SU-DHL-6 (cell line): ENCODE data around the gene LRP3.
"Not testable (repeated sequence)": the region's sequence is repeated elsewhere in the genome, so short reads cannot be mapped to it uniquely, and the experiment has no call there.

ENCODE experiments used
- H2AFZ ChIP-seq: fragments of 200-600 bp; sonication (generic); 2 replicates; pipeline ENCODE4 v1.6.1; 2014; ENCODE audit warnings: low read depth, mild to moderate bottlenecking, moderate library complexity, mixed read lengths, antibody characterized with exemption, low read length; ENCODE audit not compliant: severe bottlenecking
- H3F3A ChIP-seq: fragments of 200-600 bp; shearing (Covaris generic); 2 replicates; pipeline ENCODE4 v1.6.0; 2016; ENCODE audit warnings: antibody characterized with exemption, mild to moderate bottlenecking; ENCODE audit not compliant: insufficient read depth
- H3K27ac ChIP-seq: fragments of 200-600 bp; sonication (generic); 2 replicates; pipeline ENCODE4 v1.5.1; 2016; ENCODE audit warnings: low read depth, mild to moderate bottlenecking, low read length, moderate library complexity, mixed read lengths
- H3K27me3 ChIP-seq: fragments of 200-600 bp; sonication (generic), shearing (Covaris generic); 2 replicates; pipeline ENCODE4 v1.6.0; 2014; ENCODE audit warnings: mild to moderate bottlenecking, low read length
- H3K36me3 ChIP-seq: fragments of 200-600 bp; sonication (generic); 2 replicates; pipeline ENCODE4 v1.6.1; 2014; ENCODE audit warnings: mild to moderate bottlenecking, low read length, mixed read lengths
- H3K4me2 ChIP-seq: fragments of 300-600, 200-600 bp; shearing (Covaris generic), sonication (generic); 2 replicates; pipeline ENCODE4 v1.6.0; 2014; ENCODE audit warnings: low read length, low read depth, mild to moderate bottlenecking; ENCODE audit not compliant: poor library complexity, severe bottlenecking
- H3K4me3 ChIP-seq: fragments of 200-600 bp; sonication (generic); 2 replicates; pipeline ENCODE4 v1.5.1; 2014; ENCODE audit warnings: antibody characterized with exemption, low read length, mild to moderate bottlenecking, mixed read lengths; ENCODE audit not compliant: insufficient read depth, poor library complexity, severe bottlenecking
- H3K79me2 ChIP-seq: fragments of 200-600 bp; sonication (generic); 2 replicates; pipeline ENCODE4 v1.6.1; 2014; ENCODE audit warnings: mild to moderate bottlenecking, low read length, moderate library complexity; ENCODE audit not compliant: insufficient read depth
- H3K9ac ChIP-seq: fragments of 200-600 bp; sonication (generic); 2 replicates; pipeline ENCODE4 v1.7.0; 2014; ENCODE audit warnings: mild to moderate bottlenecking, low read length
- H3K9me2 ChIP-seq: fragments of 200-600 bp; sonication (generic); replicated peaks from 2 replicates; pipeline ENCODE4 v1.6.1; 2014; ENCODE audit warnings: low read length; ENCODE audit not compliant: insufficient read depth
- H3K9me3 ChIP-seq: fragments of 200-600 bp; sonication (generic); 2 replicates; pipeline ENCODE4 v1.6.1; 2014; ENCODE audit warnings: low read length, mixed read lengths; ENCODE audit not compliant: insufficient read depth
- H4K20me1 ChIP-seq: fragments of 200-600 bp; sonication (generic); 2 replicates; pipeline ENCODE4 v1.6.1; 2014; ENCODE audit warnings: low read depth, mild to moderate bottlenecking, antibody characterized with exemption, low read length, moderate library complexity, mixed read lengths
- EZH2phosphoT487 ChIP-seq: fragments of 200-600 bp; sonication (generic), shearing (Covaris generic); conservative IDR thresholded peaks from 2 replicates; pipeline ENCODE4 v1.6.1; 2018; ENCODE audit warnings: mild to moderate bottlenecking, antibody characterized with exemption, low read length, moderate library complexity, mixed read lengths
- TF ChIP-seq, protein P1 (sequence below): fragments of 200-600 bp; sonication (generic); IDR thresholded peaks from one replicate; pipeline ENCODE4 v1.5.1; 2017; ENCODE audit warnings: antibody characterized with exemption, mild to moderate bottlenecking, low read length, moderate library complexity; ENCODE audit not compliant: insufficient read depth, poor library complexity, severe bottlenecking

LRP3 gene

DNA sequence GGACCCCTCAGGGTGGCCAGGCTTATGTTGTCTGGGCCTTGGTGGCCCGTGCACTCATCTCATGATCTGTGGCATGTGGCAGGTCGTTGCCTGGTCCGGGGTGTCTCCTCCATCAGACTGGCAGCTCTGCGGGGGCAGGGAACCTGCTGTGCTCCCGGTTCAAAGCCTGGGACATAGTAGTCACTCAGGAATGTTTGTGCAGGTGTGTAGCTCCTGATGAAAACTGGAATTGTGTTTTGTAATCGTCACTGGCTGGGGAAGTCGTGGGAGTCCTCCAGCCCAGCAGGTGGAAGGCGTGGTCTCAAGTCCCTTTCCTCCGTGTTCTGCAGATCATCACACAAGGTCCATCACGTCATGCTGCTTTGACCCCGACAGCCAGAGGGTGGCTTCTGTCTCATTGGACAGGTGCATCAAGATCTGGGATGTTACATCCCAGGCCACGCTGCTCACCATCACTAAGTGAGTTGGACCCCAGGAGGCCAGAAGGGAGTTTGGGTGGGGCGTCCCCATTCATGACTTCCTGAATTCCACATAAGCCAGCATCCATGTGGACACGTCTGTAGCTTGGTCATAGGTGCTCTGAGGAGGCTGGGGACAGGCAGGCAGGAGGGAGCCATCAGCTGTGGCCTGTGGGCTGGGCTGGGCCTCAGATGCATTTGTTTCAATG is 43.1 kb upstream of the LRP3 start:
- no peaks in the 10 kb centered on the region for H3K79me2 ChIP-seq
- no peaks in the 10 kb centered on the region for H3K27me3 ChIP-seq
- no peak overlapping the region for H3K27ac ChIP-seq
- no peaks in the 10 kb centered on the region for H3K36me3 ChIP-seq
- no peak overlapping the region for H2AFZ ChIP-seq
- H4K20me1 ChIP-seq = no peaks in the 10 kb centered on the region
- no peaks in the 10 kb centered on the region for H3F3A ChIP-seq
- H3K9me3 ChIP-seq = no peaks in the 10 kb centered on the region
- H3K4me3 ChIP-seq = no peak overlapping the region
- TF ChIP-seq, protein P1, sequence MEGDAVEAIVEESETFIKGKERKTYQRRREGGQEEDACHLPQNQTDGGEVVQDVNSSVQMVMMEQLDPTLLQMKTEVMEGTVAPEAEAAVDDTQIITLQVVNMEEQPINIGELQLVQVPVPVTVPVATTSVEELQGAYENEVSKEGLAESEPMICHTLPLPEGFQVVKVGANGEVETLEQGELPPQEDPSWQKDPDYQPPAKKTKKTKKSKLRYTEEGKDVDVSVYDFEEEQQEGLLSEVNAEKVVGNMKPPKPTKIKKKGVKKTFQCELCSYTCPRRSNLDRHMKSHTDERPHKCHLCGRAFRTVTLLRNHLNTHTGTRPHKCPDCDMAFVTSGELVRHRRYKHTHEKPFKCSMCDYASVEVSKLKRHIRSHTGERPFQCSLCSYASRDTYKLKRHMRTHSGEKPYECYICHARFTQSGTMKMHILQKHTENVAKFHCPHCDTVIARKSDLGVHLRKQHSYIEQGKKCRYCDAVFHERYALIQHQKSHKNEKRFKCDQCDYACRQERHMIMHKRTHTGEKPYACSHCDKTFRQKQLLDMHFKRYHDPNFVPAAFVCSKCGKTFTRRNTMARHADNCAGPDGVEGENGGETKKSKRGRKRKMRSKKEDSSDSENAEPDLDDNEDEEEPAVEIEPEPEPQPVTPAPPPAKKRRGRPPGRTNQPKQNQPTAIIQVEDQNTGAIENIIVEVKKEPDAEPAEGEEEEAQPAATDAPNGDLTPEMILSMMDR = no peak
- no peak for TF ChIP-seq EZH2phosphoT487
- H3K9me2 ChIP-seq = no peaks in the 10 kb centered on the region
- H3K4me2 ChIP-seq = no peak overlapping the region
- no peak overlapping the region for H3K9ac ChIP-seq

DNA sequence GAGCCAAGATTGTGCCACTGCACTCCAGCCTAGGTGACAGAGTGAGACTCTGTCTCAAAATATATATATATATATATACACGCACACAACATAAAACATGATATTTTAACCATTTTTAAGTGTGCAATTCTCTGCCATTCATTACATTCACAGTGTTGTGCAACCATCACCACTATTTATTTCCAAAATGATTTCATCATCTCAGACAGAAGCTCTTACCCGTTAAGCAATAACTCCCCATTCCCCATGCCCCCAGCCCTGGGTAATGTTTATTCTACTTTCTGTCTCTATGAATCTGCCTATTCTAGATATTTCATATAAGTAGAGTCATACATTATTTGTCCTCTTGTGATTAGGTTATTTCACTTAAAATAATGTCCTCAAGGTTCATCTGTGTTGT is 42.0 kb upstream of the LRP3 start:
- Histone ChIP-seq H3K9me3 (no peaks in the 10 kb centered on the region), H3K27ac (no peak overlapping the region), H3K4me3 (no peak overlapping the region), H4K20me1 (no peaks in the 10 kb centered on the region), H3K9ac (no peak overlapping the region), H3K27me3 (no peaks in the 10 kb centered on the region), H3K79me2 (no peaks in the 10 kb centered on the region), H3K9me2 (no peaks in the 10 kb centered on the region), H3K4me2 (no peak overlapping the region), H3F3A (no peaks in the 10 kb centered on the region), H3K36me3 (no peaks in the 10 kb centered on the region), H2AFZ (no peak overlapping the region)
- no peak for TF ChIP-seq EZH2phosphoT487
- TF ChIP-seq, protein P1 = no peak

DNA sequence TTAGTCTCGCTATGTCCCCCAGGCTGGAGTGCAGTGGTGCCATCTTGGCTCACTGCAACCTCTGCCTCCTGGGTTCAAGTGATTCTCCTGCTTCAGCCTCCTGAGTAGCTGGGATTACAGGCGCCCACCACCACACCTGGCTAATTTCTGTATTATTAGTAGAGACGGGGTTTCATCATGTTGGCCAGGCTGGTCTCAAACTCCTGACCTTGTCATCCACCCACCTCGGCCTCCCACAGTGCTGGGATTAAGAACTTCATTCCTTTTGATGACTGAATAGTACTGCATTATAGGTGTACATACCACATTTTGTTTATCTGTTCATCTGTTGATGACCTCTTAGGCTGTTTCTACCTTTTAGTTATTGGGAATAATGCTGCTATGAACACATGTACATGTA is 41.5 kb upstream of the LRP3 start:
- not testable (repeated sequence) for H3K27me3 ChIP-seq, H3K9me3 ChIP-seq, H4K20me1 ChIP-seq, H3K36me3 ChIP-seq, H3K9ac ChIP-seq, H3K4me3 ChIP-seq, H2AFZ ChIP-seq, H3K27ac ChIP-seq, H3K9me2 ChIP-seq, H3K4me2 ChIP-seq, H3K79me2 ChIP-seq, H3F3A ChIP-seq

DNA sequence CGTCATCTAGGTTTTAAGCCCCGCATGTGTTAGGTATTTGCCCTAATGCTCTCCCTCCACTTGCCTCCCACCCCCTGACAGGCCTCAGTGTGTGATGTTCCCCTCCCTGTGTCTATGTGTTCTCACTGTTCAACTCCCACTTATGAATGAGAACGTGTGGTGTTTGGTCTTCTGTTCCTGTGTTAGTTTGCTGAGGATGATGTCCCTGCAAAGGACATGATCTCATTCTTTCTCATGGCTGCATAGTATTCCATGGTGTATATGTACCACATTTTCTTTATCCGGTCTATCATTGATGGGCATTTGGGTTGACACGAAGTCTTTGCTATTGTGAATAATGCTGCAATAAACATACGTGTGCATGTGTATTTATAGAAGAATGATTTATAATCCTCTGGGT is 39.8 kb upstream of the LRP3 start:
- H3K79me2 ChIP-seq, H3K9me3 ChIP-seq, H3K4me2 ChIP-seq, H3K9ac ChIP-seq, H3K27ac ChIP-seq, H4K20me1 ChIP-seq, H2AFZ ChIP-seq, H3K4me3 ChIP-seq, H3F3A ChIP-seq, H3K9me2 ChIP-seq, H3K36me3 ChIP-seq, H3K27me3 ChIP-seq: not testable (repeated sequence)
